ENCODE measurements around the gene BRME1.

DNA sequence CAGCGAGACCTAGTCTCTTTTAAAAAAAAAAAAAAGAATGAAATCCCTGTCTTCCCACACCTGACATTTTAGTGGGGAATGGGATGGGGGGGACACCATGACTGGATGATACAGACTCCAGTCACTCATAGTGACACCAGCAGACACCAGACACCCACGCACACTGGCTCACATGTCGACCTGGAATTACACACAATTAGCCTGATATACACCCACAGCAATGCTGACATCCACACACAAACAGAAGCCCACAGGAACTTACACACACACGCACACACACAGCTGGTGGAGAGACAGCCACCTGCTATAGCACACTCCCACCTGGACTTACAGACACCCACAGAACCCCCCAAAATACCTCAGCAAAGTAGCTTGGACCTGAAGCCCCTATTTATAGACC lies 37.3 kb downstream of the BRME1 start:
- TF ChIP-seq, protein P1, sequence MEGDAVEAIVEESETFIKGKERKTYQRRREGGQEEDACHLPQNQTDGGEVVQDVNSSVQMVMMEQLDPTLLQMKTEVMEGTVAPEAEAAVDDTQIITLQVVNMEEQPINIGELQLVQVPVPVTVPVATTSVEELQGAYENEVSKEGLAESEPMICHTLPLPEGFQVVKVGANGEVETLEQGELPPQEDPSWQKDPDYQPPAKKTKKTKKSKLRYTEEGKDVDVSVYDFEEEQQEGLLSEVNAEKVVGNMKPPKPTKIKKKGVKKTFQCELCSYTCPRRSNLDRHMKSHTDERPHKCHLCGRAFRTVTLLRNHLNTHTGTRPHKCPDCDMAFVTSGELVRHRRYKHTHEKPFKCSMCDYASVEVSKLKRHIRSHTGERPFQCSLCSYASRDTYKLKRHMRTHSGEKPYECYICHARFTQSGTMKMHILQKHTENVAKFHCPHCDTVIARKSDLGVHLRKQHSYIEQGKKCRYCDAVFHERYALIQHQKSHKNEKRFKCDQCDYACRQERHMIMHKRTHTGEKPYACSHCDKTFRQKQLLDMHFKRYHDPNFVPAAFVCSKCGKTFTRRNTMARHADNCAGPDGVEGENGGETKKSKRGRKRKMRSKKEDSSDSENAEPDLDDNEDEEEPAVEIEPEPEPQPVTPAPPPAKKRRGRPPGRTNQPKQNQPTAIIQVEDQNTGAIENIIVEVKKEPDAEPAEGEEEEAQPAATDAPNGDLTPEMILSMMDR (IDR thresholded peaks at IDR 0.05; ENCODE audit: low read depth, low read length, poor library complexity, severe bottlenecking), result no peak
- no peak for TF ChIP-seq EZH2phosphoT487 (IDR thresholded peaks at IDR 0.05; ENCODE audit: borderline replicate concordance, low read length)

All from DOHH2 (cell line).